Putamen (tissue), 1 donor: Measurements from ENCODE around the gene PRORP.
A peak's percentile ranks its signal among the peaks of the same experiment; 100 is the strongest.
"Not testable (repeated sequence)": the region's sequence is repeated elsewhere in the genome, so short reads cannot be mapped to it uniquely, and the experiment has no call there.

Experiments
- DNase-seq: peaks from one replicate; pipeline ENCODE4 v3.0.0-alpha.2; 2016; ENCODE audit warnings: low spot score

PRORP gene

DNA sequence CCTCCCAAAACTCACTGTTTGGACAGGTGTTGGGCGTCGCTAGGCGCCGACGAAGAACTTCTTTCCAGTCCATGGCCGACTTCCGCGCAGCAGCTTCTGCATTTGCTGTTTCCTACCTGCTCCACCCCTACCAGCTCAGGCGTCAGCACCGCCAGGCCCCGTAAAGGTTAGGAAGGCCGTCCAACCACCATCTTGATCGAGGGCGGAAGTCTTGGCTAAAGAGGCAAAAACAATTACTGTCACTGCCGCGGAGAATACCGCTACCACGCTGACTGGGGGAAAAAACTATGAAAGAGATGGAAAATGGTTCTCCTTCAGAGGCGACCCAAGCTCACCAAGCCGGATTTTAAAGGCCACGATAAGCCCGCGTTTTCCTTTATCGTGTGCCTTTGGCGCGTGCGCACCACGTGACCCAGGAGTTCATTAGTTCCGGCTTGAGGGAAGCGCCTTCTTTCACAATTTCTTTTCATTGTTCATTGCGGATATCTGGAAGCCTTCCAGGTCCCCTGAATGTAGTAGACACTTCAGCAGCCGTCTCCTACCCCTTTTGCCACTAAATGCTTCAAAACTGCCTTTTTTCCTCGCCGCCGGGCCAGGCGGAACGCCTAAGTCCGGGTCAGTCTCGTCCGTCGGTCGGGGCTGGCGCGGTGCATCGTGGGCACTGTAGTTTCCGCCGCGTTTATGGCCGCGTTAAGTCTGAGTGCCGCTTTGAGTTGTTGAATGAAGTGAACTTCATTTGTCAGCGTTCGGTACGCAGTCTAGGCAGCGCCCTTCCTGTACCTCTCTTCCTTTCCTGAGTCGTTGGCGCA lies at the start of gene PRORP, which contains the start of gene PPP2R3C:
Gene PRORP, plus strand, starts transcription at position 666 of the 809 bp plus-strand sequence. CDS start 694 bp downstream, outside the sequence.
Gene PPP2R3C, minus strand, starts transcription at position 104 of the 809 bp plus-strand sequence. Its CDS starts 31 bp downstream, at position 73.
- peak; percentile 95 for DNase-seq

GRCh38 chr14:35073486-35073885 lies 48.9 kb upstream of the PRORP start:
- no peak for DNase-seq

DNA sequence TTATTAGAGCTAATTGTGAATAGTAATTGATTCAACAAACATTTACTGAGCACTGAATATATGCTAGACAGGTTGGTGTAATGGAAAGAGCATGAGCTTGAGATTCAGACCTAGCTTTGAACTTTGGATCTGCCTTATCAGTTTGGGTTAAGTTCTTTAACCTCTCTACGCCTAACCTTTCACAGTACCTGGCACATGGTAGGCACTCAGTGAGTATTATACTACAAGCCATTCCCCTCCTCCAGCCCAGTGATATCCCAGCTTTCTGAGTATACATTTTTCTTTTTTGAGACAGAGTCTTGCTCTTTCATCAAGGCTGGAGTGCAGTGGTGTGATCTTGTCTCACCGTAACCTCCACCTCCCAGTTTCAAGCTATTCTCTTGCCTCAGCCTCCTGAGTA lies 44.3 kb upstream of the PRORP start:
- DNase-seq = no peak

DNA sequence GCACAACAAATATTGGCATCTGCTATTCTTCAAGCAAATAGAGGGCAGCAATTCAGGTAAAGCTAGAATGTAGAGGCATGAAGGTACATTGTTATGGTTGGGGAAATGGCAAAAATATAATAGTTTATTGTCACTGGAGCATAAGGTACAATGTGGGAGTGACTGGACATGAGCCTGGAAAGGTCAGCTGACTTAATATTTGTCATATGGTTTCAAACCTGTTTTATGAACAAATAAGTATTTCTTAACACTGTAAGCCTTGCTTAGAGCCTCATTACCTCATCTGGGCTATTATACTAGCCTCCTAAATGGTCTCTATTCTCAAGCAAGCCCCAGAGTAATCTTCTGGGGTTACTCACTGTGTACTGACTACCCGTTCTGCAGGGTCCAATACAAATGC lies 42.6 kb upstream of the PRORP start:
- no peak for DNase-seq

DNA sequence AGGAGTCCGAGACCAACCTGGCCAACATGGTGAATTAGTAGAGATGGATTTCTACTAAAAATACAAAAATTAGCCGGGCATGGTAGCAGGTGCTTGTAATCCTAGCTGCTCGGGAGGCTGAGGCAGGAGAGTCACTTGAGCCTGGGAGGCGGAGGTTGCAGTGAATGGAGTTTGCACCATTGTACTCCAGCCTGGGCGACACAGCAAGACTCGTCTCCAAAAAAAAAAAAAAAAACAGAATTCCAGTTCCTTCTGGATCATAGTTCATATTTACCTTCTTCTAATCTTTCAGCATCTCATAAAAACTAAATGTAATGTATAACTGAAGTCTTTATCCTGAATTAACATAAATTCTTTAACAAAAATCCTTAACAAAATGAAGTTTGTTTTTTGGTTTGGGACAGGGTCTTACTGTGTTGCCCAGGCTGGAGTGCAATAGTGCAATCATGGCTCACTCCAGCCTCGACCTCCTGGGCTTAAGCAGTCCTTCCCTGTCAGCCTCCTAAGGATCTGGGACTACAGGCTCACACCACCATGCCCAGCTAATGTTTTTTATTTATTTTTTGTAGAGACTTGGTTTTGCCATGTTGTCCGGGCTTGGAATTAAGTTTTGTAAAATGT lies 38.7 kb upstream of the PRORP start:
- DNase-seq = no peak

DNA sequence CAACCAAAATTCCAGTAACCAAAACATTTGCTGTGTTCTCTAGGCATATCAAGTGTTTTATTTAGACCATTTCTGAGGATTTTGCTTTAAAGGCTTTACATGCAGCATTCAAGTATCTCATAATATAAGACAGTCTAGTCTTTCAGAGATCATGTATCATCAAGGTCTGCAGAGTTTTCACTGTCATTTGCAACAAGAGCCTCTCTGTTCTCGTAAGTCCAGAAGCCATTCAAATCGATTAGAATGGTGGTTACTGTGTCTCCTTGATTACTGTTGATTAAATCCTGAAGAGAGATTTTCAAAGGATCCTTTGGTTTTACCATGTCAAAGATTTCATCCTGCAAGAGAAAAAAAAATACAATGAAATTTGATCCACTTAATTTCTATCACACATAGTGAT lies 36.9 kb upstream of the PRORP start:
- no peak for DNase-seq

- no peak for DNase-seq
Measured at GRCh38 chr14:35088514-35088913, 33.8 kb upstream of the PRORP start.

DNA sequence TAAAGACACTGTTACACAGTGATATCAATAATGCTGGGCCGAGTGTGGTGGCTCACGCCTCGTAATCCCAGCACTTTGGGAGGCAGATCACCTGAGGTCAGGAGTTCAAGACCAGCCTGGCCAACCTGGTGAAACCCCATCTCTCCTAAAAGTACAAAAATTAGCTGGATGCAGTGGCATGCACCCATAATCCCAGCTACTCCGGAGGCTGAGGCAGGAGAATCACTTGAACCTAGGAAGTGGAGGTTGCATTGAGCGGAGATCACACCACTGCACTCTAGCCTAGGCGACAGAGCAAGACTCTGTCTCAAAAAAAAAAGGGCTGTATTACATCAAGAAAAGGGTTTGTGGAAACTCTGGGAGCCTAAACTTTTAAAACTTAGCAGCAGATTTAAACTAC lies 27.7 kb upstream of the PRORP start:
- DNase-seq = not testable (repeated sequence)

DNA sequence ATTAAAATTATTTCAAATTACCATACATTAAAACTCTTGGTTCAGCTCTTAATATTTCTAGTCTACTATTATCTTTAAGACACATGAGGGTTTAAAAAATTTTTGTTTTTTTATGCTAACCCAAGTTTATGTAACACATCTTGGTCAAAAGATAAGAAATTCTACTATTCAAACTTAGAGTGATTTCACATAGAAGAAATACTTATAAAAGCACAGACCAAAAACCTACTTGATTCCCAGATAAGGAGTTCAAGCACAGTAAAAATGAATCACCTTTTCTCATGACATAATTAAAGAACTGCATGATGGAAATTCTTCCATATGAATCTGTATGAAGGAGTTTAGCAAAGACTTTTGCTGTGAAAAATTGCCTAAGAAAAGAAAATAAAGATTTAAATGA lies 14.5 kb upstream of the PRORP start:
- DNase-seq = no peak

GRCh38 chr14:35112641-35113040 lies 9.7 kb upstream of the PRORP start:
- no peak for DNase-seq

DNA sequence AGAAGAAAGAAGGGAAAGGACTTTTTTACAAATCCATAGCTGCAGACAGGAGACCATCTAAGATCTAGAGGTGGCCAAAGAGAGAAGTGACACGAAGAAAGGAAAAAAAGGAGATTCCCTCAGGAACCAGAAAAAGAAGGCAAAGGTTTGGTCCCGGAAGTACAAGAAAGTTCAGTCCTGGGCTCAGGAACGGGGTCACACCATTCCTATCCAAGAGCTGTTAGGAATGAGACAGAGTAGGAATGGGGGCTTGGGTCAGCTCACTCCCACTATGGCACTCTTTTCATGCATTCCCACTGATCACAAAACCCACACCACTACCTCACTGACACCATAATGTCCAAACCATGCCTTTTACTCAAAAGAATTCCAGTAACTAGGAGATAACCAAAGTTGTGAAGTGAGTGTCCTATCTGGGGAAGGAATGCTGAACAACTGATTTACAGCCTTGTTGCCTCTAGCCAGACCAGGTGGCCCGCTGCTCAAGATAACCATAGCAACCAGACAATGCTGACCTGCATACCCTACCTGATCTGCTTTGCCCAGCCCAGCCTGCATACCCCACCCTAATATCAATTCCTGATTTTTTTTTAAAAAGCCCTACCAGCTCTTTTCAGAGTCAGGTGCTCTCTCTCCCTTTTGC lies 8.9 kb upstream of the PRORP start:
- DNase-seq = no peak

GRCh38 chr14:35114036-35114435 lies 8.3 kb upstream of the PRORP start:
- DNase-seq = no peak

DNA sequence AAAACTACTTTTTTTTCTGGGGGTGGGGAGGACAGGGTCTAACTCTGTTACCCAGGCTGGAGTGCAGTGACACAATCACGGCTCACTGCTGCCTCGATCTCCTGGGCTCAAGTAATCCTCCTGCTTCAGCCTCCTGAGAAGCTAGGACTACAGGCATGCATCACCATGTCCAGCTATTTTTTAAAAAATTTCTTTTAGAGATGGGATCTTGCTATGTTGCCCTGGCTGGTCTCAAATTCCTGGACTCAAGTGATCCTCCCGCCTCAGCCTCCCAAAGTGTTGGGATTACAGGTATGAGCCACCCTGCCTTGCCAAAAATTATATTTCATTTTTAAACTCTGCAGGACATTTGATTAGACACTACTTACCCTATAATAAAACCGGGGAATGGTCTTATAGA lies 6.1 kb upstream of the PRORP start:
- DNase-seq = no peak

DNA sequence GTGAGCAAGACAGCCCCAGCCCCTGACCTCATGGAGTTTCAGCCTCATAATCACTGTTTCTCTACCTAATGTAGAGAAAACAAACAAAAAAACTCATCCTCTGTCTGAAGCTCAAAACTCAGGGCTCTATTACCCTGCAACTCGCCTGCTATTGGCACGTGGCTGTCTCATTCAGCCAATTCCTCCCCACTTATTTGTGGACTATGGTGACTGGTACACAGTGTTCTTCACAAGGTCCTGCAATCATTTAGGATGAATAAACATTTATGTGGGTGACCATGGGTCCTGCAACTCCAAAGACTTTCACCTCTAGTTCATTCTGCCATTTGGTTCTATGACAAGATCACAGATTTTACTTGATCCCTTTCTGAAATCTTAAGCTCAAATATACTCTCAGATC lies 5.2 kb upstream of the PRORP start:
- DNase-seq = no peak

- DNase-seq = no peak
Measured at GRCh38 chr14:35121026-35121886, 1.1 kb upstream of the PRORP start.

DNA sequence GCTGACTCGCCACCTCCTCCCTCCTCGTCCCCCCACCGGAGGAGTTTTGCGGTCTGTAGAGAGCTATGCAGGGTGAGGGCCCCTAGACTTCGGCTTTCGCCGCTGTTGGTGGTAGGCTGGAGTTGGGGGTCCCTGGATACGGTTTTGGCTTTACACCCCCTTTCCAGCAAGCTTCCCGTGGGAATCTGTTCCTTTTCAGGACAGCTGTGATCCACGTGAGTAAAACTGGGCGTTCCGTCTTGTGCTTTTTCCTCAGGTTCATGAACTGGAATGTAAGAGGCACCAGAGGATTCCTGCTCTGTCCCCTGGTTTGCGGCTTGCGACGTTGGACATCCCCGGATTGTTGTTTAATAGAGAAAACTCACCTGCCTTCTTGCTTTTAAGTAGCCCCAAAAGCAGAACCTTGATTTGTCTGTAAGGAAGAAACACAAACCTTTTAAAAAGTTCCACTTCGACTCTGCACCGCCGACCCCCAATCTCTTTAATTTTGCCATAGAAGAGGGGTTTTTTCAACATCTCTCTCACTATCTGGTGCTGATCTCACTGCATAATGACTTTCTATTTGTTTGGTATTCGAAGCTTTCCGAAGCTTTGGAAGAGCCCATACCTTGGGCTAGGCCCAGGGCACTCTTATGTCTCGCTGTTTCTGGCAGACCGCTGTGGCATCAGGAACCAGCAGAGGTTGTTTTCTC lies 490 bp downstream of the PRORP start:
- DNase-seq = no peak

GRCh38 chr14:35123388-35123703 lies 994 bp downstream of the PRORP start:
- DNase-seq = no peak

- no peak for DNase-seq
Measured at GRCh38 chr14:35124127-35124526, 1.8 kb downstream of the PRORP start.

GRCh38 chr14:35133542-35134328 lies 11.4 kb downstream of the PRORP start:
- DNase-seq = no peak

GRCh38 chr14:35134329-35135123 lies 12.2 kb downstream of the PRORP start:
- no peak for DNase-seq
